ENCODE measurements around the gene SPACA6. TPM values are rescaled to one million over a fixed set of nuclear protein-coding genes. Genes with fewer than 3 reads are reported as not detected.

SPACA6 gene
- total RNA-seq, 1 donor from 2014 or later: 62.5 TPM

DNA sequence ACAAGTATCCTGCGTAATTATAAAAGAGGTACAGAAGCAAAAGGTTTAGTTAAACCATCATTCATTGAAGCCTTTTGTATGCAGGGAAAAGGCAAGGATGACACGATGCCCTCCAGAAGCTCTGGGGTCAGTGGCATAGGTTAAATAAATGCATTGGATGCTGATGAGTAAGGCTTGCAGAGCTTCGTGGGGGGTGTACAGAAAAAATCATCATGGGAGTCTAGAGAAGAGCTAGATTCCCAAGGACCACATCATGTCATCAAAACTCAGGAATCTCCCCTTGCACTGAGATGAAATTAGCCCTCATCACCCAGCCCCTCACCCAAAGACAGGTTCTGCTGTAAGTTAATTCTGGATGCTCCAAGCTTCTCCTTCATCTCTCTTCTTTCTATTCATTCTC is 50.3 kb downstream of the SPACA6 start:
- H2AFZ ChIP-seq (ENCODE audit: low read depth, low read length): no peak overlapping the region
- DNase-seq (ENCODE audit: low read depth): no peak
- no peaks in the 10 kb centered on the region for H3K36me3 ChIP-seq (ENCODE audit: insufficient read depth, low read length)
- Mint-ChIP-seq H3K27ac (ENCODE audit: unreplicated experiment) (no peak overlapping the region), H3K27me3 (ENCODE audit: low read depth, unreplicated experiment) (peaks cover 10% of the 10 kb centered on the region), H3K36me3 (ENCODE audit: low read depth, unreplicated experiment) (no peaks in the 10 kb centered on the region), H3K4me3 (ENCODE audit: unreplicated experiment) (no peak overlapping the region), H3K4me1 (ENCODE audit: low read depth, unreplicated experiment) (peaks cover 4% of the 10 kb centered on the region), H3K9me3 (ENCODE audit: unreplicated experiment) (peaks cover 18% of the 10 kb centered on the region)
- TF ChIP-seq, protein P1, sequence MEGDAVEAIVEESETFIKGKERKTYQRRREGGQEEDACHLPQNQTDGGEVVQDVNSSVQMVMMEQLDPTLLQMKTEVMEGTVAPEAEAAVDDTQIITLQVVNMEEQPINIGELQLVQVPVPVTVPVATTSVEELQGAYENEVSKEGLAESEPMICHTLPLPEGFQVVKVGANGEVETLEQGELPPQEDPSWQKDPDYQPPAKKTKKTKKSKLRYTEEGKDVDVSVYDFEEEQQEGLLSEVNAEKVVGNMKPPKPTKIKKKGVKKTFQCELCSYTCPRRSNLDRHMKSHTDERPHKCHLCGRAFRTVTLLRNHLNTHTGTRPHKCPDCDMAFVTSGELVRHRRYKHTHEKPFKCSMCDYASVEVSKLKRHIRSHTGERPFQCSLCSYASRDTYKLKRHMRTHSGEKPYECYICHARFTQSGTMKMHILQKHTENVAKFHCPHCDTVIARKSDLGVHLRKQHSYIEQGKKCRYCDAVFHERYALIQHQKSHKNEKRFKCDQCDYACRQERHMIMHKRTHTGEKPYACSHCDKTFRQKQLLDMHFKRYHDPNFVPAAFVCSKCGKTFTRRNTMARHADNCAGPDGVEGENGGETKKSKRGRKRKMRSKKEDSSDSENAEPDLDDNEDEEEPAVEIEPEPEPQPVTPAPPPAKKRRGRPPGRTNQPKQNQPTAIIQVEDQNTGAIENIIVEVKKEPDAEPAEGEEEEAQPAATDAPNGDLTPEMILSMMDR (IDR thresholded peaks at IDR 0.05; ENCODE audit: insufficient read depth, low read depth, low read length): no peak
- no peak for TF ChIP-seq EZH2 (IDR thresholded peaks at IDR 0.05; ENCODE audit: insufficient read depth, low read length)
- H3K4me1 ChIP-seq (ENCODE audit: insufficient read depth, low read length): no peaks in the 10 kb centered on the region
- H3K4me3 ChIP-seq (ENCODE audit: insufficient read depth, low read depth, low read length): no peak overlapping the region
- no peak overlapping the region for H3K9ac ChIP-seq (ENCODE audit: low read length)
- no peak overlapping the region for H3K4me2 ChIP-seq (ENCODE audit: low read length)
- H3K9me3 ChIP-seq (ENCODE audit: insufficient read depth, low read depth, low read length): peaks cover 9% of the 10 kb centered on the region
- H3K27me3 ChIP-seq (ENCODE audit: insufficient read depth, low read length): no peaks in the 10 kb centered on the region
- no peaks in the 10 kb centered on the region for H4K20me1 ChIP-seq (ENCODE audit: insufficient read depth, low read length)
- H3K27ac ChIP-seq (ENCODE audit: low read depth, low read length): no peak overlapping the region
- H3K79me2 ChIP-seq (ENCODE audit: insufficient read depth, low read length): no peaks in the 10 kb centered on the region
- FAIRE-seq: no peak

DNA sequence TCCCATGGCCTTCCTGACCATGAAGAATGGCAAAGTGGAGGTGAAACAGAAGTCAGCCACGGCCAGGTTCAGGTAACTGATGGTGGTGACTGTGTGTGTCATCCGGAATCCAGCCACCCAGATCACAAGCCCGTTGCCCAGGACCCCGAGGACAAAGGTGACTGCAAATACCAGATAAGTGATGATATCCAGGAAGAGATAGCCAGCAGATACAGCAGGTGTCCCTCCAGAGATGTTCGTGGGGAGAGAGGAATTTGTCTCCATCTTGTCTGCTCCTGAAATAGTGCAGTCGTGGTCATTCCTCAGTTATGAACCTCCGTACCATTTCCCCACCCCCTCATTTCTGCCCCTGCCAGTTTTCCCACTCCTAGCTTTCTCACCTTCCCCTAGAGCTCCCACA is 53.6 kb downstream of the SPACA6 start:
- Histone ChIP-seq H3K36me3 (ENCODE audit: insufficient read depth, low read length) (no peaks in the 10 kb centered on the region), H3K9ac (ENCODE audit: low read length) (no peak overlapping the region), H3K9me3 (ENCODE audit: insufficient read depth, low read depth, low read length) (peaks cover 4% of the 10 kb centered on the region), H3K79me2 (ENCODE audit: insufficient read depth, low read length) (no peaks in the 10 kb centered on the region), H3K27ac (ENCODE audit: low read depth, low read length) (no peak overlapping the region), H3K4me1 (ENCODE audit: insufficient read depth, low read length) (no peaks in the 10 kb centered on the region), H3K4me2 (ENCODE audit: low read length) (no peak overlapping the region), H3K27me3 (ENCODE audit: insufficient read depth, low read length) (no peaks in the 10 kb centered on the region), H4K20me1 (ENCODE audit: insufficient read depth, low read length) (no peaks in the 10 kb centered on the region), H2AFZ (ENCODE audit: low read depth, low read length) (no peak overlapping the region), H3K4me3 (ENCODE audit: insufficient read depth, low read depth, low read length) (no peak overlapping the region)
- Mint-ChIP-seq H3K9me3 (ENCODE audit: unreplicated experiment) (peaks cover 18% of the 10 kb centered on the region), H3K27ac (ENCODE audit: unreplicated experiment) (no peak overlapping the region), H3K27me3 (ENCODE audit: low read depth, unreplicated experiment) (peaks cover 14% of the 10 kb centered on the region), H3K4me1 (ENCODE audit: low read depth, unreplicated experiment) (peaks cover 4% of the 10 kb centered on the region), H3K4me3 (ENCODE audit: unreplicated experiment) (no peak overlapping the region), H3K36me3 (ENCODE audit: low read depth, unreplicated experiment) (no peaks in the 10 kb centered on the region)
- no peak for TF ChIP-seq EZH2 (IDR thresholded peaks at IDR 0.05; ENCODE audit: insufficient read depth, low read length)
- TF ChIP-seq, protein P1 (IDR thresholded peaks at IDR 0.05; ENCODE audit: insufficient read depth, low read depth, low read length): no peak
- FAIRE-seq: no peak
- no peak for DNase-seq (ENCODE audit: low read depth)

DNA sequence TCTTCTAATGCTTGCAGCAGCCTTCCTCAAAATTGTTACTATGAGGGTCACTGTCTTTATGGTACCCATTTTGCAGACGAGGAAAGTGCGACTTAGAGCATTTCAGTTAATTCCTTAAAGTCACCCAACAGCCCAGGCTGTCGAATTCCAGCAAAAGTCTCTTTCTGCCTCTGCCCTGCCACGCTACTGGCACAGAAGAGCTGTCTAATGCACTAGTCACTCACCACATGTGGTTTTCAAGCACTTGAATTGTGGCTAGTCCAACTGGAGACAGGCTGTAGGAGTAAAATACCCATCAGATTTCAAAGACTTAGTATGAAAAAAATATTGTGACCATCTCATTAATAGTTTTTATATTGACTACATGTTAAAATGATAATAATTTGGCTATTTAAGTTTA is 56.8 kb downstream of the SPACA6 start:
- Mint-ChIP-seq H3K4me1 (ENCODE audit: low read depth, unreplicated experiment) (no peaks in the 10 kb centered on the region), H3K4me3 (ENCODE audit: unreplicated experiment) (no peak overlapping the region), H3K27me3 (ENCODE audit: low read depth, unreplicated experiment) (peaks cover 11% of the 10 kb centered on the region), H3K9me3 (ENCODE audit: unreplicated experiment) (peaks cover 20% of the 10 kb centered on the region), H3K27ac (ENCODE audit: unreplicated experiment) (no peak overlapping the region), H3K36me3 (ENCODE audit: low read depth, unreplicated experiment) (no peaks in the 10 kb centered on the region)
- peak; percentile 54 for DNase-seq (ENCODE audit: low read depth)
- FAIRE-seq: peak; percentile 62
- TF ChIP-seq, protein P1 (IDR thresholded peaks at IDR 0.05; ENCODE audit: insufficient read depth, low read depth, low read length): no peak
- no peak for TF ChIP-seq EZH2 (IDR thresholded peaks at IDR 0.05; ENCODE audit: insufficient read depth, low read length)
- no peaks in the 10 kb centered on the region for H3K27me3 ChIP-seq (ENCODE audit: insufficient read depth, low read length)
- no peak overlapping the region for H3K4me3 ChIP-seq (ENCODE audit: insufficient read depth, low read depth, low read length)
- no peak overlapping the region for H3K27ac ChIP-seq (ENCODE audit: low read depth, low read length)
- no peaks in the 10 kb centered on the region for H3K79me2 ChIP-seq (ENCODE audit: insufficient read depth, low read length)
- no peaks in the 10 kb centered on the region for H4K20me1 ChIP-seq (ENCODE audit: insufficient read depth, low read length)
- no peaks in the 10 kb centered on the region for H3K4me1 ChIP-seq (ENCODE audit: insufficient read depth, low read length)
- peaks cover 8% of the 10 kb centered on the region for H3K9me3 ChIP-seq (ENCODE audit: insufficient read depth, low read depth, low read length)
- no peak overlapping the region for H2AFZ ChIP-seq (ENCODE audit: low read depth, low read length)
- no peak overlapping the region for H3K4me2 ChIP-seq (ENCODE audit: low read length)
- H3K36me3 ChIP-seq (ENCODE audit: insufficient read depth, low read length): no peaks in the 10 kb centered on the region
- no peak overlapping the region for H3K9ac ChIP-seq (ENCODE audit: low read length)

All from astrocyte (in vitro differentiated cells and primary cell).